T1000 (cell line): ENCODE data around the gene IGF2R.
"Not testable (repeated sequence)": the region's sequence is repeated elsewhere in the genome, so short reads cannot be mapped to it uniquely, and the experiment has no call there.

Source experiments
- DNase-seq: peaks from one replicate; lab custom pipeline; 2025; ENCODE audit warnings: mixed read lengths; lab: John Stamatoyannopoulos, UW

The IGF2R gene

DNA sequence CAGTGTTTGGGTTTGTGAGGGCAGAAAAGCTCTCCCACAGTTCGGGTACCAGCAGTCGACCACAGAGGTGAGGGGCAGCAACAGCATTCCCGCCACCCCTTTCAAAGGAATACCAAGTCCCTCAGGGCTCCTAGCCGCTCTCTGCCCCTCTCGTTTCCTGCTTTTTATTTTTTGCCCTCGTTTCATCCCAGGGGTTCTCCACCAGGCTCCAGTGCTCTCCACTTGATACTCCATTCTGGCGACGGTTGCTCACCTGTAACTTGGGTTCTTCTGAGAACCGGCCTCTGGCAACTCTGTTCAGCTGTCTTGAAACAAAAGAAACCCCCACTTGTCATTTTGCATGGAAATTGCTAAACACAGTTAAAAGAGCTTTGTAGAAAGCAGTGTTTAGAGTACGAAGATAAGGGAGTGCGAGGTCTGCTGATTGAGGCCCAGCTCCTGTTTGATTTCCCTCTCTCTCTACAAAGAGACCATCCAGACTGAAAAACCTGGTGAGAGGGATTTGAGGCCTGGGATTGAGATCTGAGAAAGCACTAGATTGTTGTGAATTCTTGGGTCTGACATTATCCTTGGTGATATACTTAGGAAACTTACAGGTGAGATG lies 28.7 kb downstream of the IGF2R start:
- no peak for DNase-seq

- DNase-seq: no peak
Observed at GRCh38 chr6:159998538-159998937, 29.7 kb downstream of the IGF2R start.

- no peak for DNase-seq
Observed at GRCh38 chr6:159999240-159999671, 30.4 kb downstream of the IGF2R start.

GRCh38 chr6:160000280-160000704 lies 31.4 kb downstream of the IGF2R start:
- DNase-seq: no peak

GRCh38 chr6:160000893-160001427 lies 32.1 kb downstream of the IGF2R start:
- DNase-seq: not testable (repeated sequence)

DNA sequence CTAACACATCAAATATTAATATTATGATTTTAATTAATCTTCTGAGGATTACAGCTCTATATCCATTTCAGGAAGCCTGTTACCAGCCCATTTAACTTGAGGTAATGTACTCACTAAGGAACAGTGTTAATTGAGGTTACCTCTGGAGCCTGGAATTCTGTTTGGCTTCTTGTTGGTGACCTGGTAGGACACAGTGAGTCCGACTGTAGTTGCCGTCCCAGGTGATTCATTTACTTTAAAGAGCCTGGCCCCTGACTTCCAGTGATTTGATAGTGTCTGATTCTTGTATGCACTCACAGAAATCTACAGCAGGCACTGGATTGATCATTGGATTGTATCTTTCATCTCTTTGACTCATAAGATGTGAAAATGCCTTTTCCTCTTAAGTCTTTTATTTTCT lies 34.0 kb downstream of the IGF2R start:
- DNase-seq: no peak

GRCh38 chr6:160004018-160004417 lies 35.1 kb downstream of the IGF2R start:
- no peak for DNase-seq

GRCh38 chr6:160004419-160005175 lies 35.7 kb downstream of the IGF2R start:
- no peak for DNase-seq

- no peak for DNase-seq
Observed at GRCh38 chr6:160005211-160005610, 36.3 kb downstream of the IGF2R start.

GRCh38 chr6:160005861-160006540 lies 37.1 kb downstream of the IGF2R start:
- DNase-seq: no peak

- no peak for DNase-seq
Observed at GRCh38 chr6:160007145-160007544, 38.3 kb downstream of the IGF2R start.

GRCh38 chr6:160007611-160008010 lies 38.7 kb downstream of the IGF2R start:
- DNase-seq: no peak

DNA sequence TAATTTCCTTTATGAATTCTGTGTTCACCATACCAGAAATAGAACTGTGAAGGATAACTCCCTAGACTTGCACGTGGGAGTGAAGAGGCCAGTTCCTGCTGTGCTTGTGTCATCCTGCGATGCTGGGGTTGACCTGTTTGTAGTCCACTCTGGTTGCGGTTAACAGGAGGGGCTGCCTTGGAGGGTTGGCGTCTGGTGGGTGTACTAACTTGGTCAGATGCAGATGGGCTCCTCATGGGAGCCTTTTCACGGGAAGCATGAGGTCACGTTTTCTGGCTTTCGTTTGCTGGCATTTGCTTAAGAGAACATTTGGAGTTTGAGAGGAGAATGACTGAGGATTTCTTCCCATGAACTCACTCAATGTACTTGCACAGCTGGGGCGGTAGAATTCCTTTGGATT lies 41.2 kb downstream of the IGF2R start:
- DNase-seq: no peak

DNA sequence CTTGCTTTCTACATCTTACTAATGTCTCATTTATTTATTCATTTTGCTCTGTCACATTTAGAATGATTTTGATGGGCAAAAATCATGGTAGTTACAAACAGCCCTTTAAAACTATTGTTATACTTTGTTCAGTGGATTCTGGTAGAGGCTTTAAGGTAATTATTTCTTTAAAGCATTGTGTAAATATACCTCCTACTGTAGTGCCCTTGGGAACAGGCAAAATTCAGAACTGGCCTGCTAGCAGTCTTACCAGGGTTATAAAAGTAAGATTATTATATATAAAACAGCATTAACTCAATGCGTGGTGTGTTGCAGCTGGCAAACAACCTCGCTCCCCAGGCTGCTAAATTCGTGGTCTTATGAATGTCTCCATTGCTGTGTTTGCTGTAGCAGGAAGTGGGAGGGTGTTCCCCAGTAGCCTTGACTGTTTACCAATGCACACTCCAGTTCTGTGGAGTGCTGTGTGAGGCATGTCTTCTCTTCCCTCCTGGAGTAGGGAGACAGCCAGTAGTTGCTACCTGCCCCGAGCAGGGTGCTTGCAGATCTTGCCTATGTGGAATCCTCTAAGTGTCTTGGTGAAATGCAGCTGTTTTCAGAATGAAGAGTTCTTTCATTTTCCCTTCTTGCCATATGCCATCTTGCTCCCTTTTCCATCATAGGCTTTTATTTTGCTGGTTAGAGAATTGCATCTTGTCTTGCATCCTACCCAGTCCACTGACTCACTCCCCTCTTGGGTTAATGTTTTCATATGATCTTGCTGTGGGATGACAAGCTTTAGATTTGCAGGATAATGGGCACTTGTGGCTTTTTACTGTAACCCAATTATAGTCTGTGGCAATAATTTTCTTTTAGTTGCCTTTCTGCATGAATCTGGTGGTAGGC lies 45.3 kb downstream of the IGF2R start:
- no peak for DNase-seq

DNA sequence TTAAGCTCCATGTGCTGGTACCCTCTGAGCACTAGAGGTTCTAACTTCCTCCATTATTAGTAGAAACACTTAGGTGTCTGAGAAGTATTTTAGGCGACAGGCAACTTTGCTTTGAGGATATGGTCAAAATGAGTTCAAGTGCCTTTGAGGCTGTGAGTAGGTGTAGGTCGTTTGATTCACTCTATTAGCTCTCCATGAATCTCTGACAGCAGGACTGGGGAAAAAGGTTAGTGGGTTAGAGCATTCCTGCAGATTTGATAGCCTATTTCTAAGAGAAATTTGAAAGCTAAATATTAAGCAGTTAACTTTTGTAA lies 45.9 kb downstream of the IGF2R start:
- DNase-seq: no peak

GRCh38 chr6:160015778-160016684 lies 47.1 kb downstream of the IGF2R start:
- no peak for DNase-seq

GRCh38 chr6:160022101-160022500 lies 53.2 kb downstream of the IGF2R start:
- no peak for DNase-seq

GRCh38 chr6:160022793-160023192 lies 53.9 kb downstream of the IGF2R start:
- DNase-seq: no peak

DNA sequence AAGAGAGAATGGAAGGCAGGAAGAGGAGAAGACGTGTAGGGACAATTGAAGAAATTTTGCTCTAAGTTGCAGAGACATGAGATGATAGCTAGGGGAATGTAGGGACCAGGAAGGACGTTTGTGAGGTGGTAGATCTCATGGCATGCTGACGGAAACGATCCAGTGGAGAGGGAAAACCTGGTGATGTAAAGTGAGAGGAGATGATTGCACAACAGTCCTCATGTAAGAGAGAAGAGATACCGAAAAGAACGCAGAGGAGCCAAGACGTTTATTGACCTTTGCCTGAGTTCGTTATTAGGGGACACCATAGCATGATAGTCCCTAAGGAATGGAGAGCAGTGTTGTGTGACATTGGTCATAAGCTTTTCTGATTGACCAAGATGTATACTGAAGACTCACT lies 55.3 kb downstream of the IGF2R start:
- no peak for DNase-seq

GRCh38 chr6:160027076-160027475 lies 58.2 kb downstream of the IGF2R start:
- DNase-seq: no peak

- no peak for DNase-seq
Observed at GRCh38 chr6:160027931-160028330, 59.0 kb downstream of the IGF2R start.
